SH-SY5Y (cell line): ENCODE data around the gene FTL.

Experiments
- GATA2 ChIP-seq: IDR thresholded peaks from 2 replicates; pipeline ENCODE4 v1.6.1; 2011; ENCODE audit warnings: mild to moderate bottlenecking, low read depth, low read length
- GATA3 ChIP-seq: IDR thresholded peaks from 2 replicates; pipeline ENCODE4 v1.6.1; 2011; ENCODE audit warnings: low read depth, mild to moderate bottlenecking, low read length, moderate library complexity

DNA sequence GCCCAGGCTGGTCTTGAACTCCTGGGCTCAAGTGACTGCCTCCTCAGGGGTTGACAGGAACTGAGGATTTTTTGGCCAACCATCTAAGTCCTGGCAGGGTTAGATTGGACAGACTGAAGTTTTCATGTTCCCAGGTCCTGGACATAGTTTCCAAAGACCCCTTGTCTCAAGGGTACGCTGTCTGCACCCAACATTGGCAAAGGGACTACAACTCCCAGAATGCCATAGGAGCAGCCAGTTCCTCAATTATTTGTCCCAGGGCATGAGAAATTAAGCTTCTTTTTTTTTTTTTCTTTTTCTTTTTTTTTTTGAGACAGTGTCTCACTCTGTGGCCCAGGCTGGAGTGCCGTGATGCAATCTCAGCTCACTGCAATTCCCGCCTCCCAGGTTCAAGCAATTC, 21.1 kb downstream of the FTL start:
- no peak for TF ChIP-seq GATA3
- TF ChIP-seq GATA2, result no peak
